MV-4-11 (cell line): ENCODE data around the gene CMIP.

Source experiments
- DNase-seq: peaks from one replicate; lab custom pipeline; 2025; lab: John Stamatoyannopoulos, UW

The CMIP gene

GRCh38 chr16:81447383-81448101 is 2.9 kb downstream of the CMIP start:
- DNase-seq, result peak; percentile 58

GRCh38 chr16:81448154-81449131 is 3.8 kb downstream of the CMIP start:
- no peak for DNase-seq

- DNase-seq, result no peak
Measured at GRCh38 chr16:81449241-81449640, 4.6 kb downstream of the CMIP start.

- DNase-seq, result no peak
Measured at GRCh38 chr16:81449899-81450608, 5.4 kb downstream of the CMIP start.

DNA sequence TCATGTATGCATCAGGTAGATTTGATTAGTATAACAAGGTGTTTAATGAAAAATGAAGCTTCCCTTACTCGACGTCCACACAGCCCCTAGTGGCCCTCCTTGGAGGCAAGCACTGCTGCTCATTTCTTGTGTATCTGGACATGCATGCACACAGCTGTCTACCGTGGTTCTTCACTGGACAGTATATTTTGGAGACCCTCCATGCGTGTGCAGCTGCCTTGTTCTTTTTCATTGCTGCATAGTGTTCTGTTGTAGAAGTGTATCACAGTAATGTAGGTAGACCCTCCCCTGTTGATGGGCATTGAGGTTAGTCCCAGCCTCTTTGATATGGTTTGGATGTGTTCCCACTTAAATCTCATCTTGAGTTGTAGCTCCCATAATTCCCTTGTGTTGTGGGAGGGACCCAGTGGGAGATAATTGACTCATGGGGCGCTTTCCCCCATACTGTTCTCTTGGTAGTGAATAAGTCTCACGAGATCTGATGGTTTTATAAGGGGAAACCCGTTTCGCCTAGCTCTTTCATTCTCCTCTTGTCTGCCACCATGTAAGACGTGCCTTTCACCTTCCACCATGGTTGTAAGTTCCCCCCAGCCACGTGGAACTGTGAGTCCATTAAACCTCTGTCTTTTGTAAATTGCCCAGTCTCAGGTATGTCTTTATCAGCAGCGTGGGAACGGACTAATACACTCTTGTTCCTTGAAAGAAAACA is 6.3 kb downstream of the CMIP start:
- DNase-seq, result no peak

DNA sequence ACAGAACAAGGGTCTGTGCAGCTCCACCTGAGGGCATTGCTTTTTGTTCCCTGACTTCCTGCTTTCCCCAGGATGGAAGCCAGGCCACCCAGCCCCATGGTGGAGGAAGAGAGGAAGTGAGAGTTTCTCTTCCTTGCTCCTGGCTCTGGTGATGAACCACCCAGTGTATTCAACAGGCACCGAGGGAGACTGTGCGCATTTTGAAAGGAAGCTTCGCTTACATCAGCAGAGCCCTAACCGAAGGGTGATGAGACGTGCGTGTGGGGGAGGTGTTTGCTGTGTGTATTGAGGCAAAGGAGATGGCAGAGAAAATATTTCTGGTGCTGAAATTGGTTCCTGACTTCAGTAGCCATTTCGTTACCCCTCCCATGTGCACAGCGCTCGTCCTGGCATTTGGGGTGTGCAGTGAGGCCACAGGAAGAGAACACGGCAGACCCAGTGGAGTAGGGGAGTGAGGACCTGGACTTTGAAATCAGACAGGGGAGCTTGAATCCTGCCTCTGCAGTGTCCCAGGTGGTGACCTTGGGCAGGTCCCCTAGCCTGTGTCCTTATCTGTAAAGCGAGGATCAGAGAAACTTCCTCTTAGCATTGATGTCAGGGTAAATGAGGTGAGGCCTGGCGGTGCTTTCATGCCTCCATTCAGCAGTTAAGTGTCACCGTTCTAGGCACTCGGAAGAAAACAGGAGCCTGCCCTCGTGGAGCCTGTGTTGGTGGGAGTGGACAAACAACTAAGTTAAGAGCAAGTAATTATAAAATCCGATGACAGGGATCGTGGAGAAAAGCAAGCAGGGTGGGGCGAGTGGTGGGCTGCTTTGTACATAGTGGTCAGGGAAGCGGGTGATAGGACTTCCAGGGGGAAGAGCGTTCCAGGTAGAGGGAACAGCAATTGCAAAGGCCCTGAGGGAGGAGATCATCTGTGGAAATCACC is 7.4 kb downstream of the CMIP start:
- DNase-seq, result peak; percentile 97

- DNase-seq, result no peak
Measured at GRCh38 chr16:81453091-81453728, 8.6 kb downstream of the CMIP start.

DNA sequence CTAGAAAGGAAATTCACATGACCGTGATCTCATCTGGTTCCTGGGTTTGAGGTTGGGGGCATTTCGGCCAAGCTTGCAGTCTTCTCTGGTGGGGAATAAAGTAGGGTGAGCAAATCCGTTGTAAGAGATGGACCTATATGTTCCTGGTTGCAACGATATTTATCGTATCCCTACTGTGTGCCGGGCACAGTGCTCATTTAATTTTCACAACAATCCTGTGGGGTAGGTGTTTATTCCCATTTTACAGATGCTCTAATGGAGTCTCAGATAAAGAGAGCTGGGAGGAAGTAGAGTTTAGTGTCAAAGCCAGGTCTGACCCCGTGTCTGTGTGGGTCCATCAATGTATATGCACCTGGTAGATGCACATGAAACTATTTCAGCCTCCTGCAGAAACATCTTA is 9.4 kb downstream of the CMIP start:
- DNase-seq, result no peak

- DNase-seq, result no peak
Measured at GRCh38 chr16:81455006-81455405, 10.4 kb downstream of the CMIP start.

- DNase-seq, result no peak
Measured at GRCh38 chr16:81455720-81456494, 11.3 kb downstream of the CMIP start.

DNA sequence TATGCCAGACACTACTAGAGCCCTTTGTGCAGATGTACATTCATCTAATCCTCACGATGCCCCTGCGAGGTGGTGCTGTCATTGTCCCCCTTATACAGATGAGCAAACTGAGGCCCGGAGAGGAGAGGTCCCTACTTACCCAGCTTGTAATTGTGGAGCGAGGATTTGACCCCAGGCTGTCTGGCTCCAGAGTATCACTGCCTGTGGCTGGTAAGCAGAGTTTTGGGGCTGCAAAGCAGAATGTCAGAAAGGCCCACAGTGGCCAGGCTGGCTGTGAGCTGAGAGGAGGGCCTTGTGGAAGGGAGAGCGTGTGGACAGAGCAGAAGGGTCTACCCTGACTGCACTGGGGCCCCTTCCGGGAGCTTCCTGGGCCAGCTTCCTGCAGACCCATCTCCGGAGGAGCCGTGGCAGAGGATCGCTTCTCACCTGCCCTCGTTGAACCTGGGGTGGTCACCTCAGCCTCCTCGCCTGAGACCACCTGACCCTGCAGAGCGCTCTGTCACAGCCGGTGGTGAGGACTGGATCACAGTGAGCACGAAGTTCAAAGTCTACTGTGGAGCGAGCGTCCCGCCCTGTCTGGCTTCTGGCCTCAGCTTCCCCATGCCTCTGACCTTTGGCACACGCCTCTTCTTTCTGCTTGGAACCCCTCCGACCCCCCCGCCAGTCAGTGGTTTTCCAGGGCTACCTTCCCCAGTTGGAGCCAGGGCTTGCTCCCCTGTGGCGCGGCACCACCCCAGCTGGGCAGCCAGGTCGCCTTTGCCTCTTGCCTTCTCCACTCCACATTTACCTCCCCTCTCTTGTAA is 12.1 kb downstream of the CMIP start:
- DNase-seq, result no peak

GRCh38 chr16:81457326-81458133 is 12.9 kb downstream of the CMIP start:
- peak; percentile 49 for DNase-seq

- no peak for DNase-seq
Measured at GRCh38 chr16:81458149-81458669, 13.6 kb downstream of the CMIP start.

GRCh38 chr16:81458827-81459598 is 14.4 kb downstream of the CMIP start:
- DNase-seq, result peak; percentile 11

DNA sequence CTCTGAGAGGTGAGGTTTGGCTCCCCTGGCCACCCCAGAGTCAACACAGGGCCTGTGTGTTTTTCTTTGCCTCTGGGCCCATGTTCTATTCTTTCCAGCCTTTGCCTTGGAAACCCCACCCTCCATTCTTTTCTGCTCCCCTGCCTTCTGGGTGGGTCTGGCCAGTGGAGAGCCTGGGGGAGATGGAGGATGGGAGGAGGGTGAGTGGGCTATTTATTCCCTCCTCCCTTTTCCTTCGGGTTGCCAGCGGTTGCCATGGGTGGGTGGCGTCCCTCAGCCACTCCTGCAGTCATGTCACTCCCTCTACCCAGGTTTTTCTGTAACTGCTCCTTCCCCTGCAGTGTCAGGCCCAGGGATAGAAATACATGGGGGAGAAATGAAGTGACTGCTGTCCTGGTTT is 15.5 kb downstream of the CMIP start:
- no peak for DNase-seq

- DNase-seq, result no peak
Measured at GRCh38 chr16:81461243-81461642, 16.6 kb downstream of the CMIP start.

DNA sequence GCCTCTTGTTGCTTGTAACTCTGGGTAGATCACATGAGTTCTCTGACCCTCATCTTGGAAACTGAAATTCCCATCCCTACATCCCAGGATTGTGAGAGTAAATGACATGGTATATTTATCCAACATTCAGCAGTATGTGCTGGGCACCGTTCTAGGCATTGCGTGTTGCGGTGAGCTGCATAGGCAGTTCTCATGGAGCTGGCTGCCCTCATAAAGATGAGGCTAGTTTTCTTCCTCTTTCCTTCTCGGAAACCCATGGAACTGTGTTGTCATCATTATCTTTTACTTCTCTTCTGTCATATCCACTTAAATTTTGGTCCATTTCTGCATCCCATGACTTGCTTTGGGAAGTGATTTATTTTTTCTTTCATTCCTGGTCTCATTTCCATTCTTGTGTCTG is 17.2 kb downstream of the CMIP start:
- DNase-seq, result peak; percentile 57
